Vagina (tissue), 2 donors: Measurements from ENCODE around the gene TPCN2.
"Not testable (repeated sequence)": the region's sequence is repeated elsewhere in the genome, so short reads cannot be mapped to it uniquely, and the experiment has no call there.

Experiments used
- CTCF ChIP-seq, 3 experiments: fragments of 450-650 bp in 2 of 3; fragments of 200-600 bp in 1 of 3; sonication (generic) in 1 of 3; IDR thresholded peaks; one replicate each; pipeline ENCODE4 v1.5.1; 2017 to 2019; ENCODE audit warnings: antibody characterized with exemption in 3 of 3, mild to moderate bottlenecking in 2 of 3, moderate library complexity in 2 of 3
- POLR2A ChIP-seq, 2 donors: fragments of 450-650 bp; IDR thresholded peaks; one replicate each; pipeline ENCODE4 v1.6.1; 2017; ENCODE audit warnings: antibody characterized with exemption in 2 of 2, mild to moderate bottlenecking in 2 of 2, moderate library complexity in 2 of 2
- POLR2AphosphoS5 ChIP-seq, 2 donors: sonication (generic); formaldehyde crosslinking; IDR thresholded peaks; one replicate each; pipeline ENCODE4 v1.9.0; 2017; ENCODE audit warnings: antibody characterized with exemption in 2 of 2, mild to moderate bottlenecking in 2 of 2, low read depth in 1 of 2; ENCODE audit not compliant: insufficient read depth in 1 of 2

- not testable (repeated sequence) for TF ChIP-seq CTCF (IDR thresholded peaks at IDR 0.05); POLR2A (IDR thresholded peaks at IDR 0.05); POLR2AphosphoS5 (IDR thresholded peaks at IDR 0.05; ENCODE audit: insufficient read depth in 1 of 2, low read depth in 1 of 2)
These were observed 91.4 kb downstream of the TPCN2 start for GRCh38 chr11:69140161-69140560.
